ENCODE data around the gene PRKG1.

PRKG1 gene

GRCh38 chr10:52004342-52004949, 930.2 kb downstream of the PRKG1 start:
- H3K79me2 ChIP-seq (ENCODE audit: control insufficient read depth, low read length): no peaks in the 10 kb centered on the region
- H3K36me3 ChIP-seq (ENCODE audit: control insufficient read depth, low read length): no peaks in the 10 kb centered on the region
- no peaks in the 10 kb centered on the region for H4K20me1 ChIP-seq (ENCODE audit: control insufficient read depth, insufficient read depth, low read depth, low read length)
- H3F3A ChIP-seq (ENCODE audit: control insufficient read depth, insufficient read depth): no peaks in the 10 kb centered on the region
- no peak overlapping the region for H3K27ac ChIP-seq (ENCODE audit: low read depth, low read length)
- H3K4me1 ChIP-seq (ENCODE audit: control insufficient read depth, low read length): no peaks in the 10 kb centered on the region
- no peak overlapping the region for H3K4me2 ChIP-seq (ENCODE audit: low read length)
- TF ChIP-seq EZH2phosphoT487 (IDR thresholded peaks at IDR 0.05; ENCODE audit: borderline replicate concordance, low read length) (no peak), CTCF (IDR thresholded peaks at IDR 0.05; ENCODE audit: low read depth, low read length, poor library complexity, severe bottlenecking) (peak; percentile 70)
- no peaks in the 10 kb centered on the region for H3K9me3 ChIP-seq (ENCODE audit: control insufficient read depth, insufficient read depth, low read length)
- H3K27me3 ChIP-seq (ENCODE audit: control insufficient read depth, low read length): peaks cover 20% of the 10 kb centered on the region
- H3K4me3 ChIP-seq (ENCODE audit: low read length): no peak overlapping the region
- H3K9me2 ChIP-seq (replicated peaks; ENCODE audit: control insufficient read depth, low read length): no peaks in the 10 kb centered on the region

GRCh38 chr10:52007091-52007490, 932.8 kb downstream of the PRKG1 start:
- no peaks in the 10 kb centered on the region for H3K9me3 ChIP-seq (ENCODE audit: control insufficient read depth, insufficient read depth, low read length)
- H3K36me3 ChIP-seq (ENCODE audit: control insufficient read depth, low read length): no peaks in the 10 kb centered on the region
- H3K9me2 ChIP-seq (replicated peaks; ENCODE audit: control insufficient read depth, low read length): no peaks in the 10 kb centered on the region
- no peaks in the 10 kb centered on the region for H3K4me1 ChIP-seq (ENCODE audit: control insufficient read depth, low read length)
- H3K4me2 ChIP-seq (ENCODE audit: low read length): no peak overlapping the region
- H3K4me3 ChIP-seq (ENCODE audit: low read length): no peak overlapping the region
- no peak overlapping the region for H3K27ac ChIP-seq (ENCODE audit: low read depth, low read length)
- H3K27me3 ChIP-seq (ENCODE audit: control insufficient read depth, low read length): peaks cover 11% of the 10 kb centered on the region
- TF ChIP-seq CTCF (IDR thresholded peaks at IDR 0.05; ENCODE audit: low read depth, low read length, poor library complexity, severe bottlenecking) (no peak), EZH2phosphoT487 (IDR thresholded peaks at IDR 0.05; ENCODE audit: borderline replicate concordance, low read length) (no peak)
- no peaks in the 10 kb centered on the region for H4K20me1 ChIP-seq (ENCODE audit: control insufficient read depth, insufficient read depth, low read depth, low read length)
- H3K79me2 ChIP-seq (ENCODE audit: control insufficient read depth, low read length): no peaks in the 10 kb centered on the region
- no peaks in the 10 kb centered on the region for H3F3A ChIP-seq (ENCODE audit: control insufficient read depth, insufficient read depth)

- no peaks in the 10 kb centered on the region for H3K4me1 ChIP-seq (ENCODE audit: control insufficient read depth, low read length)
- H3K79me2 ChIP-seq (ENCODE audit: control insufficient read depth, low read length): no peaks in the 10 kb centered on the region
Observed at GRCh38 chr10:52011118-52011517, 936.8 kb downstream of the PRKG1 start.

More at GRCh38 chr10:52011118-52011517, 936.8 kb downstream of the PRKG1 start:
- H3K9me2 ChIP-seq (replicated peaks; ENCODE audit: control insufficient read depth, low read length): no peaks in the 10 kb centered on the region
- H3F3A ChIP-seq (ENCODE audit: control insufficient read depth, insufficient read depth): no peaks in the 10 kb centered on the region
- no peaks in the 10 kb centered on the region for H3K36me3 ChIP-seq (ENCODE audit: control insufficient read depth, low read length)
- H3K9me3 ChIP-seq (ENCODE audit: control insufficient read depth, insufficient read depth, low read length): no peaks in the 10 kb centered on the region
- no peaks in the 10 kb centered on the region for H4K20me1 ChIP-seq (ENCODE audit: control insufficient read depth, insufficient read depth, low read depth, low read length)
- H3K27ac ChIP-seq (ENCODE audit: low read depth, low read length): no peak overlapping the region
- H3K4me2 ChIP-seq (ENCODE audit: low read length): no peak overlapping the region
- no peak overlapping the region for H3K4me3 ChIP-seq (ENCODE audit: low read length)
- no peaks in the 10 kb centered on the region for H3K27me3 ChIP-seq (ENCODE audit: control insufficient read depth, low read length)
- TF ChIP-seq EZH2phosphoT487 (IDR thresholded peaks at IDR 0.05; ENCODE audit: borderline replicate concordance, low read length) (no peak), CTCF (IDR thresholded peaks at IDR 0.05; ENCODE audit: low read depth, low read length, poor library complexity, severe bottlenecking) (no peak)
